Measurements from ENCODE around the gene PSMC6. TPM values are rescaled to one million over a fixed set of nuclear protein-coding genes. Genes with fewer than 3 reads are reported as not detected.

PSMC6 gene
- total RNA-seq, 1 donor from 2014 or later = 70.0 TPM

DNA sequence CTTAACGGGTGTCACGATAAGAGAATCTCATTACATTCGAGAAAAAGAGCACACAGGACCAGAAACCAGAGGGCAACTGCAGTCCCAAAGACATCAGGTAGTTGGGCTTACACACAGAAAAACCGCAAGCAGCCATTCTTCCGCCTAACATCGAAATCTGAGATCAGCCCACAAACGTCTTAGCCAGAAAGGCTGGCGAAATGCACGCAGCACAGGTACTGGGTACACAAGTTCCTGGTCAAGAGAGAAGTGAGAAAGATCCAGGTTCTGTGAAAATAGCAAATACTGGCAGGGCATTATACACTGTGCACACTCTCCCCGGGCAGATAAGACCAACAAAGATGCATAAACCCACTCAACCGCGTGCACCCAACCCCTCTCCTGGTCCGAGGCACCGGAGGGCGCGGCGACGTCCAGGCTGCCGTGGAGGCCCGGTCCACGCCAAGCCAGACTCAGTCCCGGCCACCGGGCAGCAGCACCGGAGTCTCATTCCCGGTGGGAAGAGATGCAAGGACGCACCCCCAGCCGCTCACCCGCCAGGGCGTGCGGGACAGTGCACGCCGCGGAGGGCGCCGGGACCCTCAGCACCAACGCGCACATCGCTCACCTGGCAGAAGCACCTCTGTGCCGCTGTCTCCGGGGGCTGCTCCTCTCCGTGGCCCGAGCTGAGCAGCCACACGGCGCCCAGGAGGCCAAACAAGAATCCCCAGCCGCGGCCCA, 12.1 kb upstream of the PSMC6 start:
- Histone ChIP-seq H3K79me2 (ENCODE audit: insufficient read depth, low read length) (peaks cover 54% of the 10 kb centered on the region), H3K9me3 (ENCODE audit: insufficient read depth, low read depth, low read length) (no peaks in the 10 kb centered on the region), H4K20me1 (ENCODE audit: insufficient read depth, low read length) (peaks cover 43% of the 10 kb centered on the region), H3K27ac (ENCODE audit: low read depth, low read length) (peak overlapping the region; percentile 88), H3K9ac (ENCODE audit: low read length) (peak overlapping the region; percentile 94), H3K4me3 (ENCODE audit: insufficient read depth, low read depth, low read length) (peak overlapping the region; percentile 82), H3K36me3 (ENCODE audit: insufficient read depth, low read length) (no peaks in the 10 kb centered on the region), H3K4me1 (ENCODE audit: insufficient read depth, low read length) (peaks cover 2% of the 10 kb centered on the region), H3K4me2 (ENCODE audit: low read length) (peak overlapping the region; percentile 95), H2AFZ (ENCODE audit: low read depth, low read length) (peak overlapping the region; percentile 79), H3K27me3 (ENCODE audit: insufficient read depth, low read length) (no peaks in the 10 kb centered on the region)
- no peaks in the 10 kb centered on the region for H3K9me3 Mint-ChIP-seq (ENCODE audit: unreplicated experiment)
- TF ChIP-seq EZH2 (IDR thresholded peaks at IDR 0.05; ENCODE audit: insufficient read depth, low read length) = no peak
- TF ChIP-seq, protein P1, sequence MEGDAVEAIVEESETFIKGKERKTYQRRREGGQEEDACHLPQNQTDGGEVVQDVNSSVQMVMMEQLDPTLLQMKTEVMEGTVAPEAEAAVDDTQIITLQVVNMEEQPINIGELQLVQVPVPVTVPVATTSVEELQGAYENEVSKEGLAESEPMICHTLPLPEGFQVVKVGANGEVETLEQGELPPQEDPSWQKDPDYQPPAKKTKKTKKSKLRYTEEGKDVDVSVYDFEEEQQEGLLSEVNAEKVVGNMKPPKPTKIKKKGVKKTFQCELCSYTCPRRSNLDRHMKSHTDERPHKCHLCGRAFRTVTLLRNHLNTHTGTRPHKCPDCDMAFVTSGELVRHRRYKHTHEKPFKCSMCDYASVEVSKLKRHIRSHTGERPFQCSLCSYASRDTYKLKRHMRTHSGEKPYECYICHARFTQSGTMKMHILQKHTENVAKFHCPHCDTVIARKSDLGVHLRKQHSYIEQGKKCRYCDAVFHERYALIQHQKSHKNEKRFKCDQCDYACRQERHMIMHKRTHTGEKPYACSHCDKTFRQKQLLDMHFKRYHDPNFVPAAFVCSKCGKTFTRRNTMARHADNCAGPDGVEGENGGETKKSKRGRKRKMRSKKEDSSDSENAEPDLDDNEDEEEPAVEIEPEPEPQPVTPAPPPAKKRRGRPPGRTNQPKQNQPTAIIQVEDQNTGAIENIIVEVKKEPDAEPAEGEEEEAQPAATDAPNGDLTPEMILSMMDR (IDR thresholded peaks at IDR 0.05; ENCODE audit: insufficient read depth, low read depth, low read length) = no peak
- FAIRE-seq (no peak), DNase-seq (ENCODE audit: low read depth) (peak; percentile 54)
- H3K27ac Mint-ChIP-seq (ENCODE audit: unreplicated experiment) = peak overlapping the region; percentile 95
- H3K4me3 Mint-ChIP-seq (ENCODE audit: unreplicated experiment) = peak overlapping the region; percentile 98
- H3K27me3 Mint-ChIP-seq (ENCODE audit: low read depth, unreplicated experiment) = no peaks in the 10 kb centered on the region
- H3K36me3 Mint-ChIP-seq (ENCODE audit: low read depth, unreplicated experiment) = no peaks in the 10 kb centered on the region
- H3K4me1 Mint-ChIP-seq (ENCODE audit: low read depth, unreplicated experiment) = peaks cover 15% of the 10 kb centered on the region

DNA sequence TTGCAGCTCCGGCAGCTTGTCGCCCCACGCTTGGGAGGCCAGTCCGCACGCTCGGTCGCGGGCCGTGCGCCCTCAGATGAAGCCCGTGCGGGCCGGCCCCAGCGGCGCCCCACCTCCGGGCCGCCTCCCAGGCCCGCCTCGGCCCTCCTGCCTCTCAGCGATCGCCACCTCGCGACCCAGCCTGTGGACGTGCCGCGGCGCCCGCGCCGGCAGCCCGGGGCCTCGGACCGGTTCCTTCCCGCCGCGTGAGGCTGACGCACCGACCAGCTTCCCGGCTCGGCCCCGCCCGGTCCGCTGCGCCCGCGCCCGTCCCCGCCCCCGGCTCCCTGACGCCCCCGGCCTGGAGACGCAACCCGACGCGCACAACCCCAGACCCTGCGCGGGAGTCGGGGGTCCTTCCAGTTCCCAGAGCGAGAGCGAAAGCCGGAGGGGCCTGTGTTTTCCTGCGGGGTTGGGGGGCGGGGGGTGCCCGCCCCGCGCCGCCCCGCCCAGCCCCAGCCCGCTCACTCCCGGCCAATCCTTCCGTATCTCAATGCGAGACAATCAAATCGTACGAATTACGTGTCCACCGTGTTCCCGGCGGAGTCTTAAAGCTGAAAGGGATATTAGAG, 11.4 kb upstream of the PSMC6 start, which contains the start of gene ERO1A:
Gene ERO1A, minus strand, starts transcription at position 78 of the 611 bp plus-strand sequence. Its CDS starts 77 bp downstream, at position 1.
- Histone ChIP-seq H3K4me2 (ENCODE audit: low read length) (peak within 1 kb of the TSS; percentile 95), H2AFZ (ENCODE audit: low read depth, low read length) (peak within 1 kb of the TSS; percentile 79), H3K9ac (ENCODE audit: low read length) (peak within 1 kb of the TSS; percentile 94), H4K20me1 (ENCODE audit: insufficient read depth, low read length) (peaks cover 37% of the 10 kb centered on the region), H3K4me3 (ENCODE audit: insufficient read depth, low read depth, low read length) (peak within 1 kb of the TSS; percentile 82), H3K27me3 (ENCODE audit: insufficient read depth, low read length) (no peaks in the 10 kb centered on the region), H3K9me3 (ENCODE audit: insufficient read depth, low read depth, low read length) (no peaks in the 10 kb centered on the region), H3K27ac (ENCODE audit: low read depth, low read length) (peak within 1 kb of the TSS; percentile 88), H3K79me2 (ENCODE audit: insufficient read depth, low read length) (peaks cover 48% of the 10 kb centered on the region), H3K36me3 (ENCODE audit: insufficient read depth, low read length) (no peaks in the 10 kb centered on the region), H3K4me1 (ENCODE audit: insufficient read depth, low read length) (peaks cover 2% of the 10 kb centered on the region)
- peak within 1 kb of the TSS; percentile 95 for H3K27ac Mint-ChIP-seq (ENCODE audit: unreplicated experiment)
- peaks cover 17% of the 10 kb centered on the region for H3K4me1 Mint-ChIP-seq (ENCODE audit: low read depth, unreplicated experiment)
- DNase-seq (ENCODE audit: low read depth) (peak; percentile 73), FAIRE-seq (no peak)
- peak within 1 kb of the TSS; percentile 98 for H3K4me3 Mint-ChIP-seq (ENCODE audit: unreplicated experiment)
- no peaks in the 10 kb centered on the region for H3K36me3 Mint-ChIP-seq (ENCODE audit: low read depth, unreplicated experiment)
- H3K9me3 Mint-ChIP-seq (ENCODE audit: unreplicated experiment) = no peaks in the 10 kb centered on the region
- TF ChIP-seq, protein P1 (IDR thresholded peaks at IDR 0.05; ENCODE audit: insufficient read depth, low read depth, low read length) = no peak
- no peak for TF ChIP-seq EZH2 (IDR thresholded peaks at IDR 0.05; ENCODE audit: insufficient read depth, low read length)
- no peaks in the 10 kb centered on the region for H3K27me3 Mint-ChIP-seq (ENCODE audit: low read depth, unreplicated experiment)

All from astrocyte (in vitro differentiated cells and primary cell).